DMS53 treated with DMSO at 0.1 percent for 48 hours (cell line): ENCODE data around the gene F2RL3.

ENCODE experiments used
- DNase-seq: peaks from one replicate; lab custom pipeline; 2025; ENCODE audit not compliant: unreplicated experiment; lab: John Stamatoyannopoulos, UW

F2RL3 gene

DNA sequence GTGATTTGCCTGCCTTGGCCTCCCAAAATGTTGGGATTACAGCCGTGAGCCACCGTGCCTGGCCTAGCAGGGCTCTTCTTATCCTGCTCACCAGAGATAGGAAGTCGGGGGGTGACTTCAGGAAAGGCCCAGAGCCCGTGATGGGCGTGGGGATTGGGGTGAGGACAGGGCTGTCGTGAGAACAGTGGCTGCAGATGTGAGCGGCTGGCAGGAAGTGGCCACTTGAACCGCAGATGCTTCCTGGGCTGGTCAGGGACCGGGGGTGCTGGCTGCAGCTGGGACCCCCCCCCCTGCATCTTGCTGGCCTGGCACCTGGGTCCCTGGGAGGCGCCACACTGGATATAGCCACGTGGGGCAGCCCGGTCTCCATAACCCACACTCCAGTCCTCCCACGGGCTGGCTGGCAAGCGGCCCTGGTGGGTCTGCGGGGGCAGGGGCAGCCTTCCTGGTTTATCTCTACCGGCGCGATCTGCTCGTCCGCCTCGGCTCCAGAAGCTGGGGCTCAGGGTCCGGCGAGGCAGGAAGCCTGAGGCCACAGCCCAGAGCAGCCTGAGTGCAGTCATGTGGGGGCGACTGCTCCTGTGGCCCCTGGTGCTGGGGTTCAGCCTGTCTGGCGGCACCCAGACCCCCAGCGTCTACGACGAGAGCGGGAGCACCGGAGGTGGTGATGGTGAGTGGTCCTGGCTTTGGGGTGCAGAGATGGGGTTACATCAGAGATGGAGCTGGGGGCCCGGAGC lies at the start of gene F2RL3:
F2RL3 (plus strand) TSS at position 371 of the 737 bp plus-strand sequence; CDS start at position 562, 191 bp downstream.
- peak; percentile 37 for DNase-seq

- DNase-seq = no peak
These were observed 47.3 kb upstream of the F2RL3 start for GRCh38 chr19:16841391-16841926.

- no peak for DNase-seq
These were observed 41.9 kb upstream of the F2RL3 start for GRCh38 chr19:16846901-16847300.

DNA sequence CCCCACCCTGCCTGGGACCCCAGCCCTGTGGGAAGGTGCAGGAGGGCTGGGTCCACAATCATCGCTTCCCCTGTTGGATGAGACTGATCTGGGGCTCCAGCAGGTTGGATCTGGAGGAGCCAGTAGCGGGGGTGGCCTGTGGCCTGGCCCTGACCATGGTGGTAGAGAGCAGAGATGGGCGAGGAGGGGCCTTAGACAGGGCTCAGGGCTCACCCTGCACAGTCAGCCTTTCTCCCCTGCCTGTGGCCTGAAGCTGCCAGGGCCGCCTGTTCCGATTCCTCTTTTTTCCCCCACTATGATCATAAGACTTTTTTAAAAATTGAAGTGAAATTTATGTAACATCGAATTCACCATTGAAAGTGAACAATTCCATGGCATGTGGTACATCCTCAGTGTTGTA lies 41.4 kb upstream of the F2RL3 start:
- no peak for DNase-seq

DNA sequence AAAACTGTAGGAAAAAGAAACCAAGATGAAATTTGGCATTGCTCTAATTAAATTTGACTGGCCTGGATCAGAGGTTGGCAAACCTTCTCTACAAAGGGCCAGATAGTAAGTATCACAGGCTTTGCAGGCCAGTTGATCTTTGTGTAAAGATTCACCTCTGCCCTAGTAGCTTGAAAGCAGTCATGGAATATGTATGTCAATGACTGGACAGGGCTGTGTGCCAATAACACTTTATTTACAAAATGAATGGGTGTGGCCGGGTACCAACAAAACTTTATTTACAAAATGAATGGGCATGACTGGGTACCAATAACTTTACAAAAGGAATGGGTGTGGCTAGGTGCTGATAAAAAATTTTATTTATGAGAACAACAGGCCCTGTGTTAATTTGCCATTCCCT lies 39.6 kb upstream of the F2RL3 start:
- DNase-seq = no peak

DNA sequence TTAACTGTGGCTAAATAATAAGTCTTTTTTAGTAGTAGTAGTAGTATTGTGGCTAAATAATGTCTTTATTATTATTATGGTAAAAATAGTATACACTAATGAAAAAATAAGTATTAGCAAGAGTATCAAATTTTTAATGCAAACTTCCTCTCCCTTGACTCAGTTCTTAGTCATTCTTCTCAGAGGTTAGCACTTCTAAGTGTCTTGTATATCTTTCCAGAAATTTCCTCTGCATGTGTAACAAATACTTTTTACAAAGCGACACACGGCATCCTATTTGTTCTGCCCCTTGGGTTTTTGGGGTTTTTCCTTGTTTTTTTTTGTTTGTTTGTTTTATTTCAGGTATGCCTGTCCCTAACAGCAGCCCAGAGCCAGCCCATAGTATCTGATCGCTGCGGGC lies 38.7 kb upstream of the F2RL3 start:
- DNase-seq = no peak

GRCh38 chr19:16851031-16851712 lies 37.6 kb upstream of the F2RL3 start:
- no peak for DNase-seq

GRCh38 chr19:16853066-16853465 lies 35.7 kb upstream of the F2RL3 start:
- DNase-seq = no peak

- no peak for DNase-seq
These were observed 32.7 kb upstream of the F2RL3 start for GRCh38 chr19:16856091-16856490.

DNA sequence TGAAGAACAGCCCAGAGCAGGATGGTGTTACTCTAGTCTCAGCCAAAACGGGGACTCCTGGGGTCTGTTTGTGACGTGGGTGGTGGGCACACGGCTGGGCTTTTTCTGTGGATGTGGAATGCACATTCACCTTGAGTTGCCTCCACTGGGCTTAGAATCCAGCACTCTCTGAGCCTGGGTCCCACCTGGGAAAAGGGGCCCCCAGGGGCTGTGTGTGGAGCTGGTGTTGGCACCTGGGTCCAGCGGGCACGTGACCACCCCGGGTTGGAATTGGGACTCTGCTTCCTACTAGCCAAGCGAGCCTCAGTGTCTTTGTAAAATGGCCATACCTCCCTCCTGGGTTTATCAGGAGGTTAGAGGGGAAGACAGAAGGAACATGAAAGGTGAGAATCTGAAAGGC lies 29.2 kb upstream of the F2RL3 start:
- no peak for DNase-seq

GRCh38 chr19:16860118-16860517 lies 28.7 kb upstream of the F2RL3 start:
- no peak for DNase-seq

DNA sequence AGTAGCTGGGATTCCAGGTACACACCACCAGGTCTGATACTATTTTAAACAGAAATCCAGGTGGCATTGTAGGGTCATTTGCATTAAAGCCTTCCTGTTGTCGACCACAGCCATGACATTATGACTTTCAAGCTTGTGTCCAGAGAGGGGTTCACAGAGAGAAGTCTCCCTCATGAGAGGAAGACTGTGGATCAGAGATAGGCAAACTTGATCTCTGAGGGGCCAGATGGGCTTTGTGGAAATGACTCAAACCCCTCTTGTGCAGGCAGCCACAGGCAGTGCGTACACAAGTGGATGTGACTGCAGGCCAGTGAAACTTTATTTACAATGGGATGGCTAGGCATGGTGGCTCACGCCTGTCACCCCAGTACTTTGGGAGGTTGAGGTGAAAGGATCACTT lies 27.8 kb upstream of the F2RL3 start:
- no peak for DNase-seq

- no peak for DNase-seq
These were observed 27.0 kb upstream of the F2RL3 start for GRCh38 chr19:16861834-16862233.

DNA sequence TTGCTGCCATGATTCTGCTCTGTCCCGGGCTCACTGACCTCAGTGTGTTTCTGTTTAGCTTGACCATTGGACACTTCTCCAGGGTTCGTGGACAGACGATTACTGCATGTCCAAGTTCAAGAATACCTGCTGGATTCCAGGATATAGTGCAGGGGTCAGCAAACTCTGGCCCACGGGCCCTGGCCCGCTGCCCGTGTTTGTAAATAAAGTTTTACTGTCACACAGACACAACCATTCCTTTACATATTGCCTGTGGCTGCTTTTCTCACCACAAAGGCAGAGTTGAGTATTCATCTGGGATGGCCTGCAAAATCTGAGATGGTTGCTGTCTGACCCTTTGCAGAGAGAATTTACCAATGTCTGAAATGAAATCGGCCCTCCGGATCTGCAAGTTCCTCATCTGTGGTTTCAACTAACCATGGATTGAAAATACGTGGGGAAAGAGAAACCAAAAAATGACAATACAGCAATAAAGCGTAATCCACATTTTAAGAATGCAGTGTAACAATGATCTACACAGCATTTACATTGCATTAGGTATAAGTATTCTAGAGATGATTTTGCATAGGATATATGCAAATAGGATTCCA lies 25.9 kb upstream of the F2RL3 start:
- no peak for DNase-seq

DNA sequence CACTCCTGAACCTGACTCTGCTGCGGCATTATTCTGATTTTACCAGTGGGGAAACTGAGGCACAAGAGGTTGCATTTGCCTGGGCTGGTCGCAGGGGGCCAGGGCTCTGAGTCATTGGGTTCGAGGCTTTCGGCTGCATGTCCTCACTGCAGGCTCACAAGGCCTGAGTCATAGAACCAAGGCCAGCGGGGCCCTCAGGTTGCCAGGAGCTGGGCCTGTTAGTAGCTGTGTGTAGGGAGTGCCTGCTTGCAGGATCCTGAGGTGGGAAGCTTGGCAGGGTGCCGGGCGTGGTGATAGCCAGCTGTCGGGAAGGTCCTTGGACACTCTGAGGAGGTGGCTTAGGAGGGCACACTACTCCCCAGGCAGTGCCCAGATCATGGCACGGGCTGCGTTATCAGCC lies 21.6 kb upstream of the F2RL3 start:
- DNase-seq = no peak

GRCh38 chr19:16868423-16869130 lies 20.2 kb upstream of the F2RL3 start:
- no peak for DNase-seq

- DNase-seq = no peak
These were observed 19.3 kb upstream of the F2RL3 start for GRCh38 chr19:16869331-16869972.

DNA sequence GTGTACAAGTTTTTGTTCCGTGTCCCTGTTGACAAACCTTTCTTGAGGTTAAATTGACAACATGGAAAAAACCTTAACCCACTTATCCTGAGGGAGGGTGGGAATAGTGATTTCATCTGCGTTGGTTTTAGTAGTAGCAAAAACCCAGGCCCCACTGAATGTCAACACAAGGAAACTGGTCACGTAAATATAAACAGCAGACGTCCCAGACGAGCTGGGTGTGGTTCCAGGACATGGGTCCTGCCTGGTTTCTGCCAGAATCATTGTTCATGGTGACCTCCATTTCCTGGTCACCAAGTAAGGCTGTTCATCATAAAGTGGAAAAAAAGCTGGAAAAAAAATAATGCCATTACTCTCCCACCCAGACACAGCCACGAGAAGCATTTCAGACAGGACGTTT lies 16.9 kb upstream of the F2RL3 start:
- DNase-seq = no peak

GRCh38 chr19:16872728-16873127 lies 16.1 kb upstream of the F2RL3 start:
- no peak for DNase-seq

DNA sequence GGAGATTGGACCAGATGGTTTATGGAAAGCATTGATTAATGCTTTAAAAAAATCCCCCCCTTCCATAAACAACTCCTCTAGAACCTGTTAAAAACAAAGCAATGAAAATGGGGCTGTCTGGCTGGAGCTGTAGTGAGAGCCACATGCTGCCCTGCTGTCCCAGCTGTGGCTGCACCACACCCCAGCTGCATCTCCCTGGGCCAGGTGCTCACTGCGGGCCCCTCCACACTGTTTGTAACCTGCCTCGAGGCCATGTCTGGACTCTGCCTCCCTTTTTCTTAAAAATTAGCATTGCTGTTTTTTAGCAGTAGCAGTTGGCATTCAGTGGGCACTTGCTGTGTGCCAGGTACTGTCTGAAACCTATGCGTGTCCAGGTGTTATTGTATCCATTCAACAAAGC lies 15.2 kb upstream of the F2RL3 start:
- no peak for DNase-seq
